ENCODE results near the gene ANKDD1B. TPM values are rescaled to one million over a fixed set of nuclear protein-coding genes. Genes with fewer than 3 reads are reported as not detected.

Gene ANKDD1B
- total and polyA plus RNA-seq, 2 of the 13 experiments (the other 11 are each of a cell fraction or from before 2014, with no cell fraction given) = 0.12 to 0.27 TPM

DNA sequence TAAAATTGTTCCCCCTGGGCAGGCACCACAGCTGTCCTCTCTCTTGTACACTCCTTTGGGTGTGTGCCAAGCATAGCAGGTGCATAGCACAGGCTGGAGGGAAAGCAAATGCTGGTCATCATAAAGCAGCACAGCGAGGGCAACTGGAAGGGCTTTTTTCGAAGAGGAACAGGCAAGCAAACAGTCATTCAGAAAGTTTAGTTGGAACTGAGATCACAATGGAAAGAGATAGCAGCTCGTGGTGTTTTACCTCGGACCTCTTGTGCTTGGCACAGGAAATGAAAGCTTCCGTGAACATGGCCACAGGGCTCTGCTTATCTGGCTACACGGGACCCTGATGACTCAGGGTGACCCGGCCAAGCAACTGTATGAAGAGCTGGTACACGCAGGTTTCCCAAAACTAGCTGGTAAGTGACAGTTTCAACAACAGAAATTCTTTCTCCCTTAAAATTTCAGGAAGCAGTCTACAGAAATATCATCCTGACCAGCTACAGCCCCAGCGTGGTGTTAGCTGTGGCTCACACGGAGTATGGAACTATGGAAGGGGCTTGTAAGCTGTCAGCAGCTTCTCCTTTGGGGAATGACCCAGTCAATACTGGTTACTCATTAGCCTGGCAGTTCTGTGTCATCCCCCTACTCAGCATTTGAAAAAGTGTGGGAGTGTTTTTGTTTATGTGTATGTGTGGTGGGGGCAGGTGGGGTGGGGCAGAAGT, 57.9 kb downstream of the ANKDD1B start (continued):
- TF ChIP-seq, protein P1, sequence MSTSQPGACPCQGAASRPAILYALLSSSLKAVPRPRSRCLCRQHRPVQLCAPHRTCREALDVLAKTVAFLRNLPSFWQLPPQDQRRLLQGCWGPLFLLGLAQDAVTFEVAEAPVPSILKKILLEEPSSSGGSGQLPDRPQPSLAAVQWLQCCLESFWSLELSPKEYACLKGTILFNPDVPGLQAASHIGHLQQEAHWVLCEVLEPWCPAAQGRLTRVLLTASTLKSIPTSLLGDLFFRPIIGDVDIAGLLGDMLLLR (CRISPR knock-in tag; IDR thresholded peaks at IDR 0.05) = no peak
- TF ChIP-seq ZNF431 (CRISPR knock-in tag; IDR thresholded peaks at IDR 0.05; ENCODE audit: borderline replicate concordance, low read depth) = no peak
- no peak for TF ChIP-seq ZNF20 (CRISPR knock-in tag; IDR thresholded peaks at IDR 0.05)
- no peak for TF ChIP-seq MTA3 (CRISPR knock-in tag; IDR thresholded peaks at IDR 0.05)
- TF ChIP-seq ZFYVE20 (CRISPR knock-in tag; IDR thresholded peaks at IDR 0.05; ENCODE audit: borderline replicate concordance, low read depth) = no peak
- TF ChIP-seq MEIS1 (CRISPR knock-in tag; IDR thresholded peaks at IDR 0.05; ENCODE audit: borderline replicate concordance) = no peak
- TF ChIP-seq SOX6 (IDR thresholded peaks at IDR 0.05) = no peak
- peak; percentile 38 for TF ChIP-seq SOX6 (CRISPR knock-in tag; IDR thresholded peaks at IDR 0.05)
- TF ChIP-seq ZMYM3 (CRISPR knock-in tag; IDR thresholded peaks at IDR 0.05) = peak; percentile 47
- TF ChIP-seq ZNF670 (CRISPR knock-in tag; IDR thresholded peaks at IDR 0.05; ENCODE audit: borderline replicate concordance) = no peak
- TF ChIP-seq, protein P2, sequence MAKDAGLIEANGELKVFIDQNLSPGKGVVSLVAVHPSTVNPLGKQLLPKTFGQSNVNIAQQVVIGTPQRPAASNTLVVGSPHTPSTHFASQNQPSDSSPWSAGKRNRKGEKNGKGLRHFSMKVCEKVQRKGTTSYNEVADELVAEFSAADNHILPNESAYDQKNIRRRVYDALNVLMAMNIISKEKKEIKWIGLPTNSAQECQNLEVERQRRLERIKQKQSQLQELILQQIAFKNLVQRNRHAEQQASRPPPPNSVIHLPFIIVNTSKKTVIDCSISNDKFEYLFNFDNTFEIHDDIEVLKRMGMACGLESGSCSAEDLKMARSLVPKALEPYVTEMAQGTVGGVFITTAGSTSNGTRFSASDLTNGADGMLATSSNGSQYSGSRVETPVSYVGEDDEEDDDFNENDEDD (CRISPR knock-in tag; IDR thresholded peaks at IDR 0.05; ENCODE audit: borderline replicate concordance) = no peak
- TF ChIP-seq, protein P3, sequence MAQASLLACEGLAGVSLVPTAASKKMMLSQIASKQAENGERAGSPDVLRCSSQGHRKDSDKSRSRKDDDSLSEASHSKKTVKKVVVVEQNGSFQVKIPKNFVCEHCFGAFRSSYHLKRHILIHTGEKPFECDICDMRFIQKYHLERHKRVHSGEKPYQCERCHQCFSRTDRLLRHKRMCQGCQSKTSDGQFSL (CRISPR knock-in tag; IDR thresholded peaks at IDR 0.05) = no peak
- no peak for TF ChIP-seq ZC3H13 (CRISPR knock-in tag; IDR thresholded peaks at IDR 0.05)
- TF ChIP-seq, protein P4, sequence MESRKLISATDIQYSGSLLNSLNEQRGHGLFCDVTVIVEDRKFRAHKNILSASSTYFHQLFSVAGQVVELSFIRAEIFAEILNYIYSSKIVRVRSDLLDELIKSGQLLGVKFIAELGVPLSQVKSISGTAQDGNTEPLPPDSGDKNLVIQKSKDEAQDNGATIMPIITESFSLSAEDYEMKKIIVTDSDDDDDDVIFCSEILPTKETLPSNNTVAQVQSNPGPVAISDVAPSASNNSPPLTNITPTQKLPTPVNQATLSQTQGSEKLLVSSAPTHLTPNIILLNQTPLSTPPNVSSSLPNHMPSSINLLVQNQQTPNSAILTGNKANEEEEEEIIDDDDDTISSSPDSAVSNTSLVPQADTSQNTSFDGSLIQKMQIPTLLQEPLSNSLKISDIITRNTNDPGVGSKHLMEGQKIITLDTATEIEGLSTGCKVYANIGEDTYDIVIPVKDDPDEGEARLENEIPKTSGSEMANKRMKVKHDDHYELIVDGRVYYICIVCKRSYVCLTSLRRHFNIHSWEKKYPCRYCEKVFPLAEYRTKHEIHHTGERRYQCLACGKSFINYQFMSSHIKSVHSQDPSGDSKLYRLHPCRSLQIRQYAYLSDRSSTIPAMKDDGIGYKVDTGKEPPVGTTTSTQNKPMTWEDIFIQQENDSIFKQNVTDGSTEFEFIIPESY (CRISPR knock-in tag; IDR thresholded peaks at IDR 0.05) = no peak
- no peak for TF ChIP-seq HOXA7 (CRISPR knock-in tag; IDR thresholded peaks at IDR 0.05)
- no peak for TF ChIP-seq TEAD3 (CRISPR knock-in tag; optimal IDR thresholded peaks at IDR 0.05; ENCODE audit: borderline replicate concordance)
- TF ChIP-seq, protein P5, sequence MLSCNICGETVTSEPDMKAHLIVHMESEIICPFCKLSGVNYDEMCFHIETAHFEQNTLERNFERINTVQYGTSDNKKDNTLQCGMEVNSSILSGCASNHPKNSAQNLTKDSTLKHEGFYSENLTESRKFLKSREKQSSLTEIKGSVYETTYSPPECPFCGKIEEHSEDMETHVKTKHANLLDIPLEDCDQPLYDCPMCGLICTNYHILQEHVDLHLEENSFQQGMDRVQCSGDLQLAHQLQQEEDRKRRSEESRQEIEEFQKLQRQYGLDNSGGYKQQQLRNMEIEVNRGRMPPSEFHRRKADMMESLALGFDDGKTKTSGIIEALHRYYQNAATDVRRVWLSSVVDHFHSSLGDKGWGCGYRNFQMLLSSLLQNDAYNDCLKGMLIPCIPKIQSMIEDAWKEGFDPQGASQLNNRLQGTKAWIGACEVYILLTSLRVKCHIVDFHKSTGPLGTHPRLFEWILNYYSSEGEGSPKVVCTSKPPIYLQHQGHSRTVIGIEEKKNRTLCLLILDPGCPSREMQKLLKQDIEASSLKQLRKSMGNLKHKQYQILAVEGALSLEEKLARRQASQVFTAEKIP (CRISPR knock-in tag; IDR thresholded peaks at IDR 0.05; ENCODE audit: borderline replicate concordance) = no peak
- TF ChIP-seq ZNF292 (CRISPR knock-in tag; IDR thresholded peaks at IDR 0.05; ENCODE audit: borderline replicate concordance, low read depth) = 0 out of 2 replicates have a peak, but pooled peaks have one; percentile 40
- TF ChIP-seq NFKBIZ (CRISPR knock-in tag; IDR thresholded peaks at IDR 0.05) = no peak
- TF ChIP-seq GABPB1 (CRISPR knock-in tag; IDR thresholded peaks at IDR 0.05) = peak; percentile 30; the same call in 1 of the 2 replicates
- TF ChIP-seq YY1 (IDR thresholded peaks at IDR 0.05; ENCODE audit: insufficient read depth, insufficient replicate concordance, low read depth, low read length) = peak; percentile 38
- no peak for TF ChIP-seq JUN (CRISPR knock-in tag; IDR thresholded peaks at IDR 0.05)
- TF ChIP-seq PRPF4 (IDR thresholded peaks at IDR 0.05; ENCODE audit: low read depth, low read length, poor library complexity, severe bottlenecking) = no peak
